Measurements from ENCODE around the gene COL5A1.

The COL5A1 gene

GRCh38 chr9:134669399-134669955 is 27.9 kb downstream of the COL5A1 start:
- no peak overlapping the region for H3K4me3 ChIP-seq (ENCODE audit: low read depth, low read length)
- TF ChIP-seq CTCF (IDR thresholded peaks at IDR 0.05; ENCODE audit: insufficient read depth, low read depth, low read length, missing control alignments), result no peak
- DNase-seq (ENCODE audit: low read depth), result no peak

- no peak for DNase-seq (ENCODE audit: low read depth)
- no peak for TF ChIP-seq CTCF (IDR thresholded peaks at IDR 0.05; ENCODE audit: insufficient read depth, low read depth, low read length, missing control alignments)
- no peak overlapping the region for H3K4me3 ChIP-seq (ENCODE audit: low read depth, low read length)
Measured at GRCh38 chr9:134670042-134670525, 28.5 kb downstream of the COL5A1 start.

GRCh38 chr9:134670851-134671281 is 29.3 kb downstream of the COL5A1 start:
- DNase-seq (ENCODE audit: low read depth), result no peak
- H3K4me3 ChIP-seq (ENCODE audit: low read depth, low read length), result no peak overlapping the region
- TF ChIP-seq CTCF (IDR thresholded peaks at IDR 0.05; ENCODE audit: insufficient read depth, low read depth, low read length, missing control alignments), result no peak

GRCh38 chr9:134671341-134672113 is 29.9 kb downstream of the COL5A1 start:
- no peak for DNase-seq (ENCODE audit: low read depth)
- H3K4me3 ChIP-seq (ENCODE audit: low read depth, low read length), result no peak overlapping the region
- TF ChIP-seq CTCF (IDR thresholded peaks at IDR 0.05; ENCODE audit: insufficient read depth, low read depth, low read length, missing control alignments), result no peak

- DNase-seq (ENCODE audit: low read depth), result no peak
- no peak for TF ChIP-seq CTCF (IDR thresholded peaks at IDR 0.05; ENCODE audit: insufficient read depth, low read depth, low read length, missing control alignments)
- H3K4me3 ChIP-seq (ENCODE audit: low read depth, low read length), result no peak overlapping the region
Measured at GRCh38 chr9:134676361-134676760, 34.8 kb downstream of the COL5A1 start.

GRCh38 chr9:134676886-134677285 is 35.3 kb downstream of the COL5A1 start:
- H3K4me3 ChIP-seq (ENCODE audit: low read depth, low read length), result no peak overlapping the region
- TF ChIP-seq CTCF (IDR thresholded peaks at IDR 0.05; ENCODE audit: insufficient read depth, low read depth, low read length, missing control alignments), result no peak
- DNase-seq (ENCODE audit: low read depth), result no peak

Measured in GM12865 (cell line).